A673 (cell line): ENCODE measurements around the gene PRDM16. TPM values are rescaled to one million over a fixed set of nuclear protein-coding genes. Genes with fewer than 3 reads are reported as not detected.

ENCODE experiments used
- BruUV-seq: library from RNA; stranded (reverse); fragments of 400-500 nt; replicated peaks from 2 replicates; lab custom pipeline; 2021; lab: Mats Ljungman, UMichigan
- CTCF ChIA-PET: fragments of 300-600 bp; sonication (Branson Sonifier 250); formaldehyde crosslinking; loops from one replicate; lab custom pipeline; 2022; ENCODE audit warnings: antibody characterized with exemption; lab: Charles Lee
- POLR2A ChIA-PET: fragments of 300-600 bp; sonication (Branson Sonifier 250); formaldehyde crosslinking; loops from one replicate; lab custom pipeline; 2022; ENCODE audit warnings: antibody characterized with exemption; ENCODE audit not compliant: low non-redundant PET; lab: Charles Lee
- DNase-seq: peaks from one replicate; pipeline ENCODE4 v3.0.0-alpha.2; 2015; ENCODE audit warnings: low spot score
- H3K27ac ChIP-seq: fragments of 200-600 bp; sonication (generic); 2 replicates; pipeline ENCODE4 v1.5.1; 2016; ENCODE audit warnings: mixed run types, low read depth, mild to moderate bottlenecking, mixed read lengths, antibody characterized with exemption, low read length; ENCODE audit not compliant: poor library complexity, severe bottlenecking
- H3K27me3 ChIP-seq: fragments of 200-600 bp; sonication (generic); replicated peaks from 2 replicates; pipeline ENCODE4 v1.6.1; 2017; ENCODE audit warnings: mixed run types, low read depth, mild to moderate bottlenecking, mixed read lengths, antibody characterized with exemption, low read length; ENCODE audit not compliant: insufficient read depth, poor library complexity
- H3K36me3 ChIP-seq: fragments of 200-600 bp; sonication (generic); 2 replicates; pipeline ENCODE4 v1.6.1; 2016; ENCODE audit warnings: mixed run types, mild to moderate bottlenecking, mixed read lengths, antibody characterized with exemption, low read length; ENCODE audit not compliant: insufficient read depth, poor library complexity, severe bottlenecking
- H3K4me1 ChIP-seq: fragments of 200-600 bp; sonication (generic); 2 replicates; pipeline ENCODE4 v1.6.1; 2017; ENCODE audit warnings: mixed run types, mild to moderate bottlenecking, mixed read lengths, antibody characterized with exemption, low read length; ENCODE audit not compliant: insufficient read depth, poor library complexity, severe bottlenecking
- H3K4me3 ChIP-seq: fragments of 200-600 bp; sonication (generic); 2 replicates; pipeline ENCODE4 v1.5.1; 2016; ENCODE audit warnings: low read depth, mixed run types, mild to moderate bottlenecking, mixed read lengths, low read length; ENCODE audit not compliant: poor library complexity, severe bottlenecking
- H3K9me3 ChIP-seq: fragments of 200-600 bp; sonication (generic); 2 replicates; pipeline ENCODE4 v1.6.1; 2016; ENCODE audit warnings: mixed run types, low read depth, mild to moderate bottlenecking, mixed read lengths, antibody characterized with exemption, low read length; ENCODE audit not compliant: poor library complexity, severe bottlenecking
- CTCF ChIP-seq: fragments of 300-800, 200-600 bp; sonication (generic); conservative IDR thresholded peaks from 2 replicates; pipeline ENCODE4 v1.5.1; 2017; ENCODE audit warnings: low read depth, mild to moderate bottlenecking, antibody characterized with exemption, low read length, moderate library complexity, mixed read lengths
- EZH2 ChIP-seq: fragments of 200-600 bp; sonication (generic); IDR thresholded peaks from 2 replicates; pipeline ENCODE4 v1.6.1; 2017; ENCODE audit warnings: borderline replicate concordance, low read depth, mild to moderate bottlenecking, mixed read lengths, antibody characterized with exemption, low read length; ENCODE audit not compliant: poor library complexity, severe bottlenecking
- intact Hi-C: fragments of 100-400 bp; cut with micrococcal nuclease; formaldehyde crosslinking; loops from one replicate; pipeline ENCODE4 v1.10.0; 2022; ENCODE audit not compliant: unreplicated experiment
- total RNA-seq: library from RNA; stranded (reverse); gene quantifications from 2 replicates; pipeline ENCODE4 v1.2.3, GENCODE V29; 2021

Gene PRDM16
- total RNA-seq, 1 experiment from 2014 or later, result 0.49 TPM

DNA sequence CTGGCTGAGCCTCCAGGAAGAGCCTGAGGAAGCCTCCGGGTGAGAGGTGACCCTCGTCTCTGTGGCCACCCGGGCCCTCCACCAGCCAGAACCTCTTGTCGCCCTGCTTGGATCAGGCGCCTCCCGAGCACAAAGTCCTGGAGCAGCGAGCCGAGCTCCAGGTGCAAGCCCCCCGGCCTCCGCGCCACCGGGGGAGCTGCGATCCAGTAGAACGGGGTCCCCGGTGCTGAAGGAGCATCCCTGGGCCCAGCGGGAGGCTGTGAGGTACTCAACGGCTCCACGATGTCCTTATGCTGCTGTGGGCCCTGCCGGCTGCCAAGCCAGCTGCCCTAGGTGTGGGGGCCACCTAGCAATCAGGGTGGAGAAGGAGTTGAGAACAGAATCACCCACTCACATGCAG, 102.8 kb downstream of the PRDM16 start:
- Histone ChIP-seq H3K9me3 (no peaks in the 10 kb centered on the region), H3K36me3 (no peaks in the 10 kb centered on the region), H3K27ac (no peak overlapping the region), H3K4me3 (no peak overlapping the region), H3K4me1 (no peaks in the 10 kb centered on the region), H3K27me3 (peaks cover 13% of the 10 kb centered on the region)
- no peak for DNase-seq
- POLR2A ChIA-PET, result no interaction called here
- intact Hi-C loops, result no loop called here
- no TSS peak for BruUV-seq
- TF ChIP-seq EZH2 (no peak), CTCF (no peak)
- CTCF ChIA-PET, result no interaction called here

DNA sequence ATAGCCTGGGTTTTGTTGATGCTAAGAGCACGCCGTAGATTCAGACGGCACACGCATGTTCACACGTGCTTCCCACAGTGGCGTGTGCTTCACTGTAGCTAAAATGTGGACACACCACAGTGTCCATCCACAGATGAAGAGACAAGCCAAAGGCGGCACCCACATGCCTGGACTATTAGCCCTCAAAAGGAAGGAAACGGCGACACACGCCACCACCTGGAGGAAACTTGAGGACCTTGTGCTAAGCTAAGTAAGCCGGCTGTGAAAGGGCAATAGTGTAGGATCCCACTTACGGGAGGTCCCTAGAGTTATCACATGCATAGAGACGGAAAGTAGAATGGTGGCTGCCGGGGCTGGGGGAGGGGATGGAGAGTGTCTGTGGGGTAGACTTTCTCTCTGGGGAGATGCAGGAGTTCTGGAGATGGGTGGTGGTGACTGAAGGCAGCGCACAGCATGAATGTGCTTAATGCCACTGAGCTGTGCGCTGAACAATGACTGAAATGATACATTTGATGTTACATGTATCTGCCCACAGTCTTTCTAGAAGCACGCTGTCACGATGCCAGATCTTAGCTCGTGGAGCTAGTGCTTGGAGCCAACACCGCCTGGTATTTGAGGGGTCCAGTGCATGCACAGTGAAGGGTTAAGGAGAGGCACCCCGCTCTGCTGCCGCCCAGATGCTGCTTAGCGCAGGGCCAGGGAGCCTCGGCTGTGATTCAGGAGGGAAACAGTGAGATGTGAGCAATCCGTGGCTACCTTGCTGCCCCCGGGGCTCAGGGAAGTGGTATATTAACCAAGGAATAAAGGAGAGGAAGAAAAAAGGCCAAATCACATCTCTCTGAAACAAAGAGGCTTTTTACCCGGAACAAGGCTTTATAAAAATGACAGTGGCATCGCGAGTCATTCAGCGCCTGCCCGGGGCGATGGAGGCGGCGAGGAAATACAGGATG, 103.7 kb downstream of the PRDM16 start:
- H3K4me1 ChIP-seq, result no peaks in the 10 kb centered on the region
- ChIA-PET POLR2A (no interaction called here), CTCF (no interaction called here)
- no peak overlapping the region for H3K4me3 ChIP-seq
- DNase-seq, result no peak
- TF ChIP-seq EZH2 (no peak), CTCF (no peak)
- no peak overlapping the region for H3K27ac ChIP-seq
- peaks cover 13% of the 10 kb centered on the region for H3K27me3 ChIP-seq
- no peaks in the 10 kb centered on the region for H3K9me3 ChIP-seq
- no TSS peak for BruUV-seq
- intact Hi-C loops, result no loop called here
- H3K36me3 ChIP-seq, result no peaks in the 10 kb centered on the region

DNA sequence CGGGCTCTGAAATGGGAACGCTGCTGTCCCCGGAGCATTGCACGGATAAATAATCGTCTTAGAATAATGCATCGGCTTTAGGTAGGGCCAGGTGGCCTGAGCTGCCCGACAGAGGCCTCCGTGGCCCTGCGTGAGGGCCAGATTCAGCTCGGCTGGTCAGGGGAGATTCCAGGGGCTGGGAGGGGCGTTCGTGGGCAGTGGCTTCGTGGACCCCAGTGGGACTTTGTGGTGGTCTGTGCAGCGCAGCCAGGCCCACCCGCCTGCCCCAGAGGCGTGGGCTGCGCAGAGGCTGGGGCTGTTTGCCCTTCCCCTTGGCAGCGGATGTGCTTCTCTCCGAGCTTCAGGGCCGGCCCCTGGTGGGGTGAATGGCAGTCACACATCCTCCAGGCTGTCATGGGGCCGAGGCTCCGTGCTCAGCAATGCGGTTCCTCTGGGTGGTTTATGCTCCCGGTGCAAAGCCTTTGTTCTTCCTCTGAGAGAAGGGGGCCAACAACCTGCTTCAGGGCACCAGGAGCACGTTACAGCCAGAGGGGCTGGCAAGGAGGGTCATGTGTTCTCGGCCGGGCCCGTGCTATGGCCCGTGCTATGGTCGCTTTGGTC, 104.5 kb downstream of the PRDM16 start:
- DNase-seq, result no peak
- BruUV-seq, result no TSS peak
- no peaks in the 10 kb centered on the region for H3K9me3 ChIP-seq
- H3K36me3 ChIP-seq, result no peaks in the 10 kb centered on the region
- intact Hi-C loops, result no loop called here
- no peaks in the 10 kb centered on the region for H3K4me1 ChIP-seq
- no peak for TF ChIP-seq CTCF
- no peak for TF ChIP-seq EZH2
- ChIA-PET CTCF (no interaction called here), POLR2A (no interaction called here)
- no peak overlapping the region for H3K27ac ChIP-seq
- H3K27me3 ChIP-seq, result peaks cover 13% of the 10 kb centered on the region
- H3K4me3 ChIP-seq, result no peak overlapping the region
